ENCODE results near the gene ADGRD1.

Gene ADGRD1

GRCh38 chr12:131105736-131106348 is 152.1 kb downstream of the ADGRD1 start:
- Histone ChIP-seq H3K4me2 (ENCODE audit: low read length) (no peak overlapping the region), H3K79me2 (ENCODE audit: control insufficient read depth, low read length) (no peaks in the 10 kb centered on the region)

GRCh38 chr12:131106349-131106941 is 152.7 kb downstream of the ADGRD1 start:
- H3K9me2 ChIP-seq (replicated peaks; ENCODE audit: control insufficient read depth, low read length), result no peaks in the 10 kb centered on the region
- TF ChIP-seq EZH2phosphoT487 (IDR thresholded peaks at IDR 0.05; ENCODE audit: borderline replicate concordance, low read length), result no peak
- TF ChIP-seq, protein P1, sequence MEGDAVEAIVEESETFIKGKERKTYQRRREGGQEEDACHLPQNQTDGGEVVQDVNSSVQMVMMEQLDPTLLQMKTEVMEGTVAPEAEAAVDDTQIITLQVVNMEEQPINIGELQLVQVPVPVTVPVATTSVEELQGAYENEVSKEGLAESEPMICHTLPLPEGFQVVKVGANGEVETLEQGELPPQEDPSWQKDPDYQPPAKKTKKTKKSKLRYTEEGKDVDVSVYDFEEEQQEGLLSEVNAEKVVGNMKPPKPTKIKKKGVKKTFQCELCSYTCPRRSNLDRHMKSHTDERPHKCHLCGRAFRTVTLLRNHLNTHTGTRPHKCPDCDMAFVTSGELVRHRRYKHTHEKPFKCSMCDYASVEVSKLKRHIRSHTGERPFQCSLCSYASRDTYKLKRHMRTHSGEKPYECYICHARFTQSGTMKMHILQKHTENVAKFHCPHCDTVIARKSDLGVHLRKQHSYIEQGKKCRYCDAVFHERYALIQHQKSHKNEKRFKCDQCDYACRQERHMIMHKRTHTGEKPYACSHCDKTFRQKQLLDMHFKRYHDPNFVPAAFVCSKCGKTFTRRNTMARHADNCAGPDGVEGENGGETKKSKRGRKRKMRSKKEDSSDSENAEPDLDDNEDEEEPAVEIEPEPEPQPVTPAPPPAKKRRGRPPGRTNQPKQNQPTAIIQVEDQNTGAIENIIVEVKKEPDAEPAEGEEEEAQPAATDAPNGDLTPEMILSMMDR (IDR thresholded peaks at IDR 0.05; ENCODE audit: low read depth, low read length, poor library complexity, severe bottlenecking), result no peak
- H3K4me2 ChIP-seq (ENCODE audit: low read length), result no peak overlapping the region
- no peaks in the 10 kb centered on the region for H3K79me2 ChIP-seq (ENCODE audit: control insufficient read depth, low read length)
- H3K4me1 ChIP-seq (ENCODE audit: control insufficient read depth, low read length), result peaks cover 7% of the 10 kb centered on the region
- peaks cover 4% of the 10 kb centered on the region; the same call in 1 of the 2 replicates for H3K9me3 ChIP-seq (ENCODE audit: control insufficient read depth, insufficient read depth, low read length)
- H3K27me3 ChIP-seq (ENCODE audit: control insufficient read depth, low read length), result no peaks in the 10 kb centered on the region
- no peak overlapping the region for H3K4me3 ChIP-seq (ENCODE audit: low read length)
- H3K36me3 ChIP-seq (ENCODE audit: control insufficient read depth, low read length), result no peaks in the 10 kb centered on the region
- H3F3A ChIP-seq (ENCODE audit: control insufficient read depth, insufficient read depth), result no peaks in the 10 kb centered on the region; the same call in 1 of the 2 replicates
- H3K27ac ChIP-seq (ENCODE audit: low read depth, low read length), result no peak overlapping the region
- H4K20me1 ChIP-seq (ENCODE audit: control insufficient read depth, insufficient read depth, low read depth, low read length), result no peaks in the 10 kb centered on the region

More at GRCh38 chr12:131105736-131106348, 152.1 kb downstream of the ADGRD1 start:
- Histone ChIP-seq H3K27me3 (ENCODE audit: control insufficient read depth, low read length) (no peaks in the 10 kb centered on the region), H3K4me3 (ENCODE audit: low read length) (no peak overlapping the region), H3K4me1 (ENCODE audit: control insufficient read depth, low read length) (peaks cover 9% of the 10 kb centered on the region), H4K20me1 (ENCODE audit: control insufficient read depth, insufficient read depth, low read depth, low read length) (no peaks in the 10 kb centered on the region), H3K36me3 (ENCODE audit: control insufficient read depth, low read length) (no peaks in the 10 kb centered on the region), H3K9me3 (ENCODE audit: control insufficient read depth, insufficient read depth, low read length) (peaks cover 4% of the 10 kb centered on the region; the same call in 1 of the 2 replicates), H3K9me2 (replicated peaks; ENCODE audit: control insufficient read depth, low read length) (no peaks in the 10 kb centered on the region), H3K27ac (ENCODE audit: low read depth, low read length) (no peak overlapping the region), H3F3A (ENCODE audit: control insufficient read depth, insufficient read depth) (no peaks in the 10 kb centered on the region; the same call in 1 of the 2 replicates)
- TF ChIP-seq, protein P1 (IDR thresholded peaks at IDR 0.05; ENCODE audit: low read depth, low read length, poor library complexity, severe bottlenecking), result no peak
- TF ChIP-seq EZH2phosphoT487 (IDR thresholded peaks at IDR 0.05; ENCODE audit: borderline replicate concordance, low read length), result no peak

DNA sequence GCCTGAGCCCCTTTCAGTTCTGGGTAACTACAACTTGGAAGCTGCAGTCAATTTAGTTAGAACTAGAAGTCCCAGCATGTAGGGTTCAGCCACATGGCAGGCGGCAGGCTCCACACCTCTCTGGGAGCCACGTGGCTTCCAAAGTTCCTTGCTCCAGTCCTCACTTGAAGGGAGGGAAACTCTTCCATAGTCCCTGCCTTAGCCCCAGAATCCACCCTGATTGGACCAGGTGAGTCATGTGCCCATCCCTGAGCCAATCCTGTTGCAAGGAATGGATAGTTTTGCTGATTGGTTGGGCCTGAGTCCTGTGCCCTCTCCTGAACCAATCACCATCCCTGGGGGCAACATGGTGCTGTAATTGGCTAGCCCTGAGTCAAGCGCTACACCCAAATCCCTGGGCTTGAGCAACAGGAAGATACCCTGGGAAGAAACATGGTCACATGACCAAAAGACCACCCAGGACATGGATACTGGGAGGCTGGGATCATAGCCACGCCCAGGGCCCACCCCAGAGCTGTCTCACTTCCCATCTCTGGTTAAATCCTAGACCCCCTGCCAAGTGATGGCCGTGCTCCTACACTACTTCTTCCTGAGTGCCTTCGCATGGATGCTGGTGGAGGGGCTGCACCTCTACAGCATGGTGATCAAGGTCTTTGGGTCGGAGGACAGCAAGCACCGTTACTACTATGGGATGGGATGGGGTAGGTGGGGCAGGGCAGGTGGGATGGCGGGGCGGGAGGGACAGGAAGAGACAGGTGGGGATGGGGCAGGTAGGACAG is 154.7 kb downstream of the ADGRD1 start:
- Histone ChIP-seq H3F3A (ENCODE audit: control insufficient read depth, insufficient read depth) (no peaks in the 10 kb centered on the region), H3K9me3 (ENCODE audit: control insufficient read depth, insufficient read depth, low read length) (peaks cover 4% of the 10 kb centered on the region; the same call in 1 of the 2 replicates), H3K4me2 (ENCODE audit: low read length) (no peak overlapping the region), H3K4me3 (ENCODE audit: low read length) (no peak overlapping the region), H3K4me1 (ENCODE audit: control insufficient read depth, low read length) (no peaks in the 10 kb centered on the region), H3K27me3 (ENCODE audit: control insufficient read depth, low read length) (no peaks in the 10 kb centered on the region; the same call in 1 of the 2 replicates), H3K79me2 (ENCODE audit: control insufficient read depth, low read length) (no peaks in the 10 kb centered on the region), H3K27ac (ENCODE audit: low read depth, low read length) (no peak overlapping the region), H3K36me3 (ENCODE audit: control insufficient read depth, low read length) (no peaks in the 10 kb centered on the region), H3K9me2 (replicated peaks; ENCODE audit: control insufficient read depth, low read length) (no peaks in the 10 kb centered on the region), H4K20me1 (ENCODE audit: control insufficient read depth, insufficient read depth, low read depth, low read length) (no peaks in the 10 kb centered on the region)
- TF ChIP-seq EZH2phosphoT487 (IDR thresholded peaks at IDR 0.05; ENCODE audit: borderline replicate concordance, low read length), result no peak
- TF ChIP-seq, protein P1 (IDR thresholded peaks at IDR 0.05; ENCODE audit: low read depth, low read length, poor library complexity, severe bottlenecking), result no peak
